Measurements from ENCODE around the gene TMEM91. TPM values are rescaled to one million over a fixed set of nuclear protein-coding genes. Genes with fewer than 3 reads are reported as not detected.

TMEM91 gene
- total and polyA plus RNA-seq, 2 of the 8 experiments (the other 6 are each of a cell fraction or from before 2014, with no cell fraction given): 5.3 to 7.4 TPM

DNA sequence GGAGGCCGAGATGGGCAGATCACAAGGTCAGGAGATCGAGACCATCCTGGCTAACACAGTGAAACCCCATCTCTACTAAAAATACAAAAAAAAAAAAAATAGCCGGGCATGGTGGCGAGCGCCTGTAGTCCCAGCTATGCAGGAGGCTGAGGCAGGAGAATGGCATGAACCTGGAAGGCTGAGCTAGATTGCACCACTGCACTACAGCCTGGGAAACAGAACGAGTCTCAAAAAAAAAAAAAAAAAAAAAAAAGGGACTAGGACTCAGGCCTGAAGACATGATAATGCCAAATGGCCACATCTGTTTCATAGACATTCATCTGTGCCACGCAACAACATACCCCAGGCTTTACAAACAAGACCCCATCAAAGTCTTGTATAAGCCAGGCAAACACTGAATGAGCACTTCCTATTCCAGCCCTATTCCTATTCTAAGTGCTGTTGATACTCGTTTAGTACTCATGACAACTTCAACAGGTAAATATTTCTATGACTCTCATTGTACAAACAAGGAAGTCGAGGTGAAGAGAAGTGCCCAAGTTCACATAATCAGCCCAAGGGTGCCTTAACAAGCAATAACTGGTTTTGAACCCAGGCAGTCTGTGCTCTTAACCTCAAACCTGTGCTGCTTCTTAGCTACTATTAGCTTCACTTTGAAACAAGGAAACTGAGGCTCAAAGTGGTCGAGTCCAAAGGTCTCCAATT is 14.0 kb upstream of the TMEM91 start:
- Histone ChIP-seq H3K4me3 (ENCODE audit: extremely low read depth in 1 of 4, insufficient read depth in 2 of 4, low read depth in 3 of 4, low read length in 4 of 4) (no peak overlapping the region), H3K9me3 (ENCODE audit: insufficient read depth in 2 of 2, low read depth in 1 of 2, low read length in 1 of 2) (no peaks in the 10 kb centered on the region), H3K23ac (ENCODE audit: insufficient read length) (no peak overlapping the region), H2BK20ac (ENCODE audit: low read length) (no peak overlapping the region), H4K8ac (ENCODE audit: extremely low read depth, insufficient read depth, low read length) (no peak overlapping the region), H3K56ac (replicated peaks; ENCODE audit: insufficient read length, low read depth, low read length) (no peak overlapping the region), H3K27ac (ENCODE audit: low read depth, low read length) (no peak overlapping the region), H2AFZ (ENCODE audit: low read length) (no peak overlapping the region), H3K14ac (ENCODE audit: insufficient read length) (no peak overlapping the region), H3K23me2 (ENCODE audit: low read depth, low read length) (peaks cover 6% of the 10 kb centered on the region), H3K27me3 (replicated peaks in 1 of 4; ENCODE audit: control insufficient read depth in 3 of 4, extremely low read depth in 1 of 4, insufficient read depth in 3 of 4, low read length in 3 of 4) (no peaks in the 10 kb centered on the region), H2BK120ac (replicated peaks; ENCODE audit: low read depth, low read length) (no peak overlapping the region), H2AK5ac (ENCODE audit: low read depth, low read length) (no peak overlapping the region), H3K36me3 (ENCODE audit: control insufficient read depth in 2 of 4, insufficient read depth in 4 of 4, low read length in 3 of 4) (no peaks in the 10 kb centered on the region), H3K79me1 (ENCODE audit: low read depth, low read length) (peaks cover 6% of the 10 kb centered on the region; the same call in 1 of the 2 replicates), H3K9ac (replicated peaks in 1 of 4; ENCODE audit: extremely low read depth in 1 of 4, low read depth in 3 of 4, low read length in 3 of 4) (no peak overlapping the region), H3K79me2 (ENCODE audit: control insufficient read depth in 1 of 2, insufficient read depth in 2 of 2, low read length in 2 of 2) (no peaks in the 10 kb centered on the region), H4K91ac (replicated peaks; ENCODE audit: insufficient read length, low read length) (no peak overlapping the region), H3K4ac (replicated peaks; ENCODE audit: insufficient read length, low read depth, low read length) (no peak overlapping the region), H2BK15ac (ENCODE audit: low read length) (no peak overlapping the region), H4K5ac (ENCODE audit: insufficient read length, low read depth, low read length) (no peak overlapping the region), H3K18ac (ENCODE audit: extremely low read depth, low read length) (no peak overlapping the region), H3K4me1 (replicated peaks in 1 of 4; ENCODE audit: control insufficient read depth in 3 of 4, insufficient read depth in 4 of 4, low read length in 3 of 4) (peaks cover 0 to 6% (median 2%) of the 10 kb centered on the region in 4 experiments; a peak in 2 of 7 replicates), H2BK5ac (ENCODE audit: low read depth, low read length) (no peak overlapping the region), H3K4me2 (ENCODE audit: insufficient read depth in 1 of 2, low read depth in 2 of 2, low read length in 2 of 2) (no peak overlapping the region), H2BK12ac (ENCODE audit: low read depth, low read length) (no peak overlapping the region), H4K20me1 (replicated peaks in 1 of 2; ENCODE audit: control insufficient read depth in 1 of 2, insufficient read depth in 2 of 2, low read length in 2 of 2) (peaks cover 0 to 3% of the 10 kb centered on the region in 2 experiments)
- DNase-seq (ENCODE audit: low read depth in 1 of 2, low spot score in 2 of 2) (no peak), FAIRE-seq (no peak)
- 77% methylated on average over 7 of the region's 10 CpGs; no CpG with 5 or more reads in 1 of the 2 experiments for WGBS, 2 experiments (ENCODE audit: extremely low coverage in 1 of 2, insufficient coverage in 1 of 2, insufficient read length in 1 of 2, insufficient replicate concordance in 2 of 2, low coverage in 1 of 2, low lambda C conversion rate in 2 of 2, missing lambda C conversion rate in 1 of 2)
- ChIA-PET POLR2A (ENCODE audit: partially characterized antibody) (interaction anchor here (0.7 to 3.1 kb wide), 3 partner anchors 9 to 28 kb away, joined by 5 to 29 read pairs (median 8); partner anchors contain the start of gene TGFB1), CTCF (ENCODE audit: partially characterized antibody) (interaction anchor here (0.6 to 4.6 kb wide), 3 partner anchors 8 to 33 kb away, joined by 3 to 37 read pairs (median 3); partner anchors contain the start of gene TGFB1)
- TF ChIP-seq POLR2A (IDR thresholded peaks at IDR 0.05; ENCODE audit: control extremely low read depth in 1 of 2, low read depth in 2 of 2, low read length in 2 of 2) (no peak), RBBP5 (IDR thresholded peaks at IDR 0.05; ENCODE audit: borderline replicate concordance, low read depth, low read length) (no peak), SIX5 (IDR thresholded peaks at IDR 0.05; ENCODE audit: low read depth, low read length) (no peak), GTF2F1 (IDR thresholded peaks at IDR 0.05; ENCODE audit: borderline replicate concordance, low read depth, low read length) (no peak), JUN (IDR thresholded peaks at IDR 0.05; ENCODE audit: low read depth, low read length) (no peak), KDM4A (IDR thresholded peaks at IDR 0.05; ENCODE audit: low read depth, low read length, severe bottlenecking) (no peak), PHF8 (conservative IDR thresholded peaks at IDR 0.05; ENCODE audit: low read depth, low read length) (no peak), EP300 (IDR thresholded peaks at IDR 0.05; ENCODE audit: borderline replicate concordance in 1 of 2, low read depth in 2 of 2, low read length in 2 of 2) (no peak)
- TF ChIP-seq, protein P1, sequence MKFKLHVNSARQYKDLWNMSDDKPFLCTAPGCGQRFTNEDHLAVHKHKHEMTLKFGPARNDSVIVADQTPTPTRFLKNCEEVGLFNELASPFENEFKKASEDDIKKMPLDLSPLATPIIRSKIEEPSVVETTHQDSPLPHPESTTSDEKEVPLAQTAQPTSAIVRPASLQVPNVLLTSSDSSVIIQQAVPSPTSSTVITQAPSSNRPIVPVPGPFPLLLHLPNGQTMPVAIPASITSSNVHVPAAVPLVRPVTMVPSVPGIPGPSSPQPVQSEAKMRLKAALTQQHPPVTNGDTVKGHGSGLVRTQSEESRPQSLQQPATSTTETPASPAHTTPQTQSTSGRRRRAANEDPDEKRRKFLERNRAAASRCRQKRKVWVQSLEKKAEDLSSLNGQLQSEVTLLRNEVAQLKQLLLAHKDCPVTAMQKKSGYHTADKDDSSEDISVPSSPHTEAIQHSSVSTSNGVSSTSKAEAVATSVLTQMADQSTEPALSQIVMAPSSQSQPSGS (IDR thresholded peaks at IDR 0.05; ENCODE audit: low read length): no peak
- TF ChIP-seq, protein P2, sequence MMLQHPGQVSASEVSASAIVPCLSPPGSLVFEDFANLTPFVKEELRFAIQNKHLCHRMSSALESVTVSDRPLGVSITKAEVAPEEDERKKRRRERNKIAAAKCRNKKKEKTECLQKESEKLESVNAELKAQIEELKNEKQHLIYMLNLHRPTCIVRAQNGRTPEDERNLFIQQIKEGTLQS (IDR thresholded peaks at IDR 0.05; ENCODE audit: insufficient read depth, low read depth, low read length): no peak

Measured in H1 (cell line).